ENCODE measurements around the gene KLF1. TPM values are rescaled to one million over a fixed set of nuclear protein-coding genes. Genes with fewer than 3 reads are reported as not detected.
"Not testable (repeated sequence)": the region's sequence is repeated elsewhere in the genome, so short reads cannot be mapped to it uniquely, and the experiment has no call there.

KLF1 gene
- total and polyA plus RNA-seq, 12 donors = 0.23 to 0.83 (median 0.24) TPM; not detected in 9

DNA sequence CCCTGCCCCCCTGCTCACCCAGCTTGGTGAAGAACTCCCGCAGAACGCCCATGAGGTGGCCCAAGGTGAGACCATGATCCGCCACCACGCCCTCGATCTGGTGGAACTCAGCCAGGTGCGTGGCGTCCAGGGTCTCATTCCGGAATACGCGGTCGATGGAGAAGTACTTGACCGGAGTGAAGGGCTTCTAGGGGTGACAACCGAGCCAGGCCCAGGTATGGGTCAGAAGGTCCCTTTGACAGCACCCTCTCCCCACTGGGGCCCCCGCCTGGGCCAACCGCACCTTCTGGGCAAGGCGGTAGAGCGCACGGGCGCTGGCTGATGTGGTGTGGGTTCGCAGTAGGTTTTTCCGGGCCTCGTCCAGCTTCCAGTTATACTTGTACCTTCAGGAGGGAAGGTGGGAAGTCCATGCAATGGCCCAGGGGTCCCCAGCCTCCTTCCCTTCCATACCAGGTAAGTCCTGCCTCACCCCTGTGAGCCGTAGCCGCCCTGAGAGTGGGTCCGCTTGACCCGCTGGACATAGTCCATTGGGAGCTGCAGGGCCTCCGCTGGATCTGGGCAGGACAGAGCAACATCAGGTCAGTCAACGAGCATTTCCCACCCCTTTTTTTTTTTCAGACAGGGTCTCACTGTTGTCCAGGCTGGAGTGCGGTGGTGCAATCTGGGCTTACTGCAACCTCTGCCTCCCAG lies 37.8 kb upstream of the KLF1 start:
- Histone ChIP-seq H3K4me3 (no peak overlapping the region), H3K36me3 (replicated peaks in 1 of 2) (peaks cover 0 to 76% of the 10 kb centered on the region in 2 donors), H3K4me1 (replicated peaks in 1 of 2) (no peaks in the 10 kb centered on the region), H3K27me3 (no peaks in the 10 kb centered on the region), H3K9me3 (replicated peaks in 1 of 3) (no peaks in the 10 kb centered on the region), H3K27ac (no peak overlapping the region)
- DNase-seq = no peak
- TF ChIP-seq, protein P1, sequence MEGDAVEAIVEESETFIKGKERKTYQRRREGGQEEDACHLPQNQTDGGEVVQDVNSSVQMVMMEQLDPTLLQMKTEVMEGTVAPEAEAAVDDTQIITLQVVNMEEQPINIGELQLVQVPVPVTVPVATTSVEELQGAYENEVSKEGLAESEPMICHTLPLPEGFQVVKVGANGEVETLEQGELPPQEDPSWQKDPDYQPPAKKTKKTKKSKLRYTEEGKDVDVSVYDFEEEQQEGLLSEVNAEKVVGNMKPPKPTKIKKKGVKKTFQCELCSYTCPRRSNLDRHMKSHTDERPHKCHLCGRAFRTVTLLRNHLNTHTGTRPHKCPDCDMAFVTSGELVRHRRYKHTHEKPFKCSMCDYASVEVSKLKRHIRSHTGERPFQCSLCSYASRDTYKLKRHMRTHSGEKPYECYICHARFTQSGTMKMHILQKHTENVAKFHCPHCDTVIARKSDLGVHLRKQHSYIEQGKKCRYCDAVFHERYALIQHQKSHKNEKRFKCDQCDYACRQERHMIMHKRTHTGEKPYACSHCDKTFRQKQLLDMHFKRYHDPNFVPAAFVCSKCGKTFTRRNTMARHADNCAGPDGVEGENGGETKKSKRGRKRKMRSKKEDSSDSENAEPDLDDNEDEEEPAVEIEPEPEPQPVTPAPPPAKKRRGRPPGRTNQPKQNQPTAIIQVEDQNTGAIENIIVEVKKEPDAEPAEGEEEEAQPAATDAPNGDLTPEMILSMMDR (IDR thresholded peaks at IDR 0.05) = no peak
- TF ChIP-seq POLR2A (IDR thresholded peaks at IDR 0.05) = no peak
- intact Hi-C loops (cut with DNase I) = no loop called here
- WGBS, 4 donors = 94 to 99% (median 96%) methylated on average over 16 to 29 of the region's 29 CpGs

DNA sequence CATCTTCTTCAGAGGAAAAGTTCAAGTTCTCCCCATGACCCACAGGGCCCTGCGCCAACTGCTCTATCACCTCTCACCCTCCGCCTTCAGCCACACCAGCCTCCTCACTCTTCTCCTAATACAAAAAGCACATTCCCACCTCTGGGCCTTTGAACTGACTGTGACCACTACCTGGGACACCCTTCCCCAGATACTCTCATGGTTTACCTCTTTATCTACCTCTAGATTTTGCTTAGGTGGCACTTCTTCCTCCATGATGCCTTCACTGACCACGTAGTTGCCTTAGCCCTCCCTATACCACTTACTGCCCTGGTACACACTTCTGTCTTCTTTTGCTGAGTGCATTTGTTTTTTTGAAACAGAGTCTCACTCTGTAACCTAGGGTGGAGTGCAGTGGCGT lies 36.0 kb upstream of the KLF1 start:
- intact Hi-C loops (cut with DNase I) = no loop called here
- Histone ChIP-seq H3K27me3 (no peaks in the 10 kb centered on the region), H3K4me3 (no peak overlapping the region), H3K4me1 (replicated peaks in 1 of 2) (peaks cover 3 to 4% of the 10 kb centered on the region in 2 donors), H3K9me3 (replicated peaks in 1 of 3) (no peaks in the 10 kb centered on the region), H3K36me3 (replicated peaks in 1 of 2) (peaks cover 0 to 58% of the 10 kb centered on the region in 2 donors), H3K27ac (no peak overlapping the region)
- no peak for TF ChIP-seq POLR2A (IDR thresholded peaks at IDR 0.05)
- TF ChIP-seq, protein P1 (IDR thresholded peaks at IDR 0.05) = no peak
- no peak for DNase-seq
- WGBS, 4 donors = 95 to 99% (median 95%) methylated on average over 4 of the region's 4 CpGs

DNA sequence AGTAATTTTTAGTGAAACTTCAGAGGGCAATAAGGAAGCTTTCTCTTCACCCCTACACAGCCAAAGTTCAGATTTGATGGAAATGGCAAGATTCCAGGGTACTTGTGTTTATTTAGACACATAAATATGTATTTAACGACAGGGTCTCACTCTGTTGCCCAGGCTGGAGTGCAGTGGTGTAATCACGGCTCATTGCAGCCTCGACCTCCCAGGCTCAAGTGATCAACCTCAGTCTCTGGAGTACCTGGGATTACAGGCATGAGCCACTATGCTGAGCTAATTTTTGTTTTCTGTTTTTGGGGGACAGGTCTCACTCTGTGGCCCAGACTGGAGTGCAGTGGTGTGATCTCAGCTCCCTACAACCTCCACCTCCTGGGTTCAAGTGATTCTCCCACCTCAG lies 34.0 kb upstream of the KLF1 start:
- DNase-seq = no peak

DNA sequence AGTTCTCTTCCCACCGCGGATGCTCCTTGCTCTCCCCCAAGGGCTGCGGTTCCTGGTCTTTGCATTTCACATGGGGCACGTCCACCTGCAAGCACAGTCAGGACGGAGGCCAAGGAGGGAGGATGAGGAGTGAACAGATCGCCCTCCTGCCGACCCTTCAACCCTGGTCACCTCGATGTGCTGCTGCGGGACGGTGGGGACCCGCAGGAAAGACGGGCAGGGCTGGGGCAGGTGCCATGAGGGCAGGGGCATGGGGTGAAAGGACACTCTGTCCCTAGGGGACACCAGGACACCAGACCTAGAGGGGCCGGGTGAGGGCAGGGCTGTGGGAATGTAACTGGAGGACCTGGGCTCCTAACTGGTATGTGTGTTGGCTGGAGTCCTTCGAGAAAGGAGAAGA lies 31.3 kb upstream of the KLF1 start:
- WGBS, 4 donors = 89 to 92% (median 90%) methylated on average over 14 of the region's 14 CpGs

More for the DNA sequence above, 34.0 kb upstream of the KLF1 start:
- Histone ChIP-seq H3K27ac (no peak overlapping the region), H3K27me3 (no peaks in the 10 kb centered on the region), H3K36me3 (replicated peaks in 1 of 2) (peaks cover 0 to 39% of the 10 kb centered on the region in 2 donors), H3K9me3 (replicated peaks in 1 of 3) (no peaks in the 10 kb centered on the region), H3K4me1 (replicated peaks in 1 of 2) (peaks cover 3 to 4% of the 10 kb centered on the region in 2 donors), H3K4me3 (no peak overlapping the region)
- intact Hi-C loops (cut with DNase I) = no loop called here
- WGBS, 4 donors = 61 to 78% (median 68%) methylated on average over 3 of the region's 3 CpGs
- no peak for TF ChIP-seq POLR2A (IDR thresholded peaks at IDR 0.05)
- TF ChIP-seq, protein P1 (IDR thresholded peaks at IDR 0.05) = no peak

DNA sequence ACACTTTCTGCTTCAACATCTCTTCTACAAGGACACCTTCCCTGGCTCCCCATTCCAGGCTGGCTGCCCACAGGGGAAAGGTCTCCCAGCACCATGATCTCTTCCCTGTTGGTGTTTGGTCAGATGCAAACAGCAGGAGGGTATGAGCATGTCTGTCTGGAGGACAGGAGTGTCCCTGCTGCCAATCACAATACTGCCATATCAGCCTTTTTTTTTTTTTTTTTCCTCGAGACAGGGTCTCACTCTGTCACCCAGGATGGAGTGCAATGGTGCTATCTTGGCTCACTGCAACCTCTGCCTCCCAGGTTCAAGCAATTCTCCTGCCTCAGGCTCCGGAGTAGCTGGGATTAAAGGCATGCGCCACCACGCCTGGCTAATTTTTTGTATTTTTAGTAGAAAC lies 28.9 kb upstream of the KLF1 start:
- H3K9me3 ChIP-seq (replicated peaks in 1 of 3); H3K36me3 ChIP-seq (replicated peaks in 1 of 2); DNase-seq; H3K27ac ChIP-seq; H3K4me3 ChIP-seq; intact Hi-C loops (cut with DNase I); H3K27me3 ChIP-seq: not testable (repeated sequence)
- WGBS, 4 donors = 72 to 90% (median 84%) methylated on average over 4 of the region's 4 CpGs
- peaks cover 4 to 18% of the 10 kb centered on the region in 2 donors for H3K4me1 ChIP-seq (replicated peaks in 1 of 2)

More for the DNA sequence above, 31.3 kb upstream of the KLF1 start:
- H3K27ac ChIP-seq = no peak overlapping the region
- H3K36me3 ChIP-seq (replicated peaks in 1 of 2) = peaks cover 0 to 11% of the 10 kb centered on the region in 2 donors
- H3K9me3 ChIP-seq (replicated peaks in 1 of 3) = no peaks in the 10 kb centered on the region
- no peak for DNase-seq
- no peaks in the 10 kb centered on the region for H3K27me3 ChIP-seq
- peaks cover 4 to 6% of the 10 kb centered on the region in 2 donors for H3K4me1 ChIP-seq (replicated peaks in 1 of 2)
- no peak overlapping the region for H3K4me3 ChIP-seq
- intact Hi-C loops (cut with DNase I) = no loop called here
- no peak for TF ChIP-seq POLR2A (IDR thresholded peaks at IDR 0.05)
- TF ChIP-seq, protein P1 (IDR thresholded peaks at IDR 0.05) = no peak
